ENCODE data around the gene CCDC187. TPM values are rescaled to one million over a fixed set of nuclear protein-coding genes. Genes with fewer than 3 reads are reported as not detected.

The CCDC187 gene
- total and polyA plus RNA-seq, 2 of the 13 experiments (the other 11 are each of a cell fraction or from before 2014, with no cell fraction given), result 0.03 to 0.13 TPM

GRCh38 chr9:136348691-136349090 is 44.8 kb upstream of the CCDC187 start:
- no peak overlapping the region for H3K9ac ChIP-seq (ENCODE audit: insufficient read depth, low read depth, low read length)
- DNase-seq (ENCODE audit: low spot score), result no peak
- H2AFZ ChIP-seq (ENCODE audit: low read length), result no peak overlapping the region
- TF ChIP-seq ATM (IDR thresholded peaks at IDR 0.05; ENCODE audit: borderline replicate concordance), result no peak
- no peak for TF ChIP-seq ETV5 (CRISPR knock-in tag; IDR thresholded peaks at IDR 0.05; ENCODE audit: borderline replicate concordance)
- no peak for TF ChIP-seq GPN1 (CRISPR knock-in tag; IDR thresholded peaks at IDR 0.05; ENCODE audit: borderline replicate concordance)
- 0 out of 2 replicates have a peak, but pooled peaks have one; percentile 40 for TF ChIP-seq HNRNPL (IDR thresholded peaks at IDR 0.05; ENCODE audit: low read depth, low read length)
- peaks cover 0 to 10% of the 10 kb centered on the region in 2 experiments; a peak in 3 of 5 replicates for H3K27me3 ChIP-seq (ENCODE audit: control insufficient read depth in 1 of 2, insufficient read depth in 2 of 2, low read length in 2 of 2)
- H3K4me3 ChIP-seq (replicated peaks in 1 of 3; ENCODE audit: insufficient read depth in 1 of 3, low read depth in 2 of 3, low read length in 3 of 3), result no peak overlapping the region
- ChIA-PET CTCF (ENCODE audit: low intra/inter-chr PET ratio, low total read pairs) (no interaction called here), POLR2A (no interaction called here)
- intact Hi-C loops (cut with micrococcal nuclease; ENCODE audit: unreplicated experiment) (no loop called here), in situ Hi-C loops (cut with HindIII; ENCODE audit: extremely low pct_ligation_motif_present, low pct_unique_long_range_greater_than_20kb) (loop anchor here (25.0 kb wide), 1 partner anchor 289 kb away; no protein-coding TSS in a partner anchor)
- WGBS (ENCODE audit: low lambda C conversion rate), result 94% methylated on average over 6 of the region's 14 CpGs
- no peaks in the 10 kb centered on the region for H4K20me1 ChIP-seq (ENCODE audit: insufficient read depth, low read length)
- no peak for ATAC-seq
- H3K79me2 ChIP-seq (ENCODE audit: insufficient read depth, low read length), result no peaks in the 10 kb centered on the region
- no peak overlapping the region for H3K27ac ChIP-seq (ENCODE audit: extremely low read length, insufficient read depth, low read length)
- H3K9me3 ChIP-seq (ENCODE audit: low read length), result no peaks in the 10 kb centered on the region
- no peak for FAIRE-seq
- no TSS peak for BruUV-seq (replicated peaks)
- no peak overlapping the region for H3K4me2 ChIP-seq (ENCODE audit: low read depth, low read length)
- H3K4me1 ChIP-seq (ENCODE audit: insufficient read depth, low read length), result peaks cover 39% of the 10 kb centered on the region
- H3K36me3 ChIP-seq (replicated peaks in 1 of 2; ENCODE audit: control insufficient read depth in 1 of 2, insufficient read depth in 2 of 2, low read length in 2 of 2), result no peaks in the 10 kb centered on the region

DNA sequence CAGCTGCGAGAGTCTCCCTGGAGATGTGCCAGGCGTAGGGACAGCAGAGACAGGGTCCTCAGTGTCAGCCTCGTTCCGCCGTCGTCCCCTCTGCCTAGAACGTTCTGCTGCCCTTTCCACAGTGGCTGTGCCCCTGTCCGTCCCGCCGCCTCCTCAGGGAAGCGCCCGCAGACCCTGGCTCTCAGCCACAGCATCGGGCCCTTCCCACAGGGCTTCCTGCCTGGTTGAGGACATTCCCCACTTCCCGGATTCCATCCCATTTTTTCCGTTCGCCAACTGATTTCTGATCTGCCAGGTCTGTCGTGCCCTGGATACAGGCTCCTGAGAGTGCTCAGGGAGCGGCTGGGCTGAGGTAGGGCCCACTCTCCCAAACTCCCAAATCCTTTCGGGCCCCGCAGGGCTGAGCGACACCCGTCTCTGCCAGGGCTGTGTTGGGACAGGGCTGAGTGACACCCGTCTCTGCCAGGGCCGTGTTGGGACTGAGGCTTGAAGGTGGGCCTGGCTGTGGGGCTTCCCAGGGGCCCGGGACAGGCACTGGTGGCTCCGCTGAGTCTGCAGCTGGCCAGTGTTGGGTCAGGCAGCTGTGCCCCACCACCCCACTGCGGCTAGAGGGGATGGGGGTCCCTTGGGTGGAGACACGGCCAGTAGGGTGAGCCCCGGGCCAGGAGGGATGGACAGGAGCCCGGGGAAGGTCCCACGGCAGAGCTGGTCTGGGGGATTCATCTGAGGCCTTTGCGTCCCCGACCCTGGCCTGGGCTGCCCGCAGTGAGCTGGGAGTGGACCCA is 43.8 kb upstream of the CCDC187 start:
- DNase-seq (ENCODE audit: low spot score), result no peak
- WGBS (ENCODE audit: low lambda C conversion rate), result 73% methylated on average over 22 of the region's 34 CpGs
- no peak for ATAC-seq
- in situ Hi-C loops (cut with HindIII; ENCODE audit: extremely low pct_ligation_motif_present, low pct_unique_long_range_greater_than_20kb), result loop anchor here (25.0 kb wide), 1 partner anchor 290 kb away; no protein-coding TSS in a partner anchor
- peaks cover 0 to 4% of the 10 kb centered on the region in 2 experiments; a peak in 2 of 5 replicates for H3K27me3 ChIP-seq (ENCODE audit: control insufficient read depth in 1 of 2, insufficient read depth in 2 of 2, low read length in 2 of 2)
- TF ChIP-seq GFI1 (CRISPR knock-in tag; IDR thresholded peaks at IDR 0.05; ENCODE audit: borderline replicate concordance) (no peak), KAT8 (CRISPR knock-in tag; IDR thresholded peaks at IDR 0.05) (no peak), RXRB (CRISPR knock-in tag; IDR thresholded peaks at IDR 0.05; ENCODE audit: borderline replicate concordance) (no peak), WIZ (CRISPR knock-in tag; IDR thresholded peaks at IDR 0.05) (no peak), ZNF232 (CRISPR knock-in tag; IDR thresholded peaks at IDR 0.05; ENCODE audit: borderline replicate concordance) (no peak), KAT2B (IDR thresholded peaks at IDR 0.05; ENCODE audit: borderline replicate concordance, low read depth, low read length) (no peak), ZNF225 (CRISPR knock-in tag; IDR thresholded peaks at IDR 0.05) (no peak), RFXAP (CRISPR knock-in tag; IDR thresholded peaks at IDR 0.05; ENCODE audit: borderline replicate concordance) (no peak), EHMT2 (IDR thresholded peaks at IDR 0.05; ENCODE audit: borderline replicate concordance, low read depth, low read length) (no peak), HIVEP1 (CRISPR knock-in tag; IDR thresholded peaks at IDR 0.05) (no peak), RFX1 (IDR thresholded peaks at IDR 0.05) (no peak)
- TF ChIP-seq, protein P1, sequence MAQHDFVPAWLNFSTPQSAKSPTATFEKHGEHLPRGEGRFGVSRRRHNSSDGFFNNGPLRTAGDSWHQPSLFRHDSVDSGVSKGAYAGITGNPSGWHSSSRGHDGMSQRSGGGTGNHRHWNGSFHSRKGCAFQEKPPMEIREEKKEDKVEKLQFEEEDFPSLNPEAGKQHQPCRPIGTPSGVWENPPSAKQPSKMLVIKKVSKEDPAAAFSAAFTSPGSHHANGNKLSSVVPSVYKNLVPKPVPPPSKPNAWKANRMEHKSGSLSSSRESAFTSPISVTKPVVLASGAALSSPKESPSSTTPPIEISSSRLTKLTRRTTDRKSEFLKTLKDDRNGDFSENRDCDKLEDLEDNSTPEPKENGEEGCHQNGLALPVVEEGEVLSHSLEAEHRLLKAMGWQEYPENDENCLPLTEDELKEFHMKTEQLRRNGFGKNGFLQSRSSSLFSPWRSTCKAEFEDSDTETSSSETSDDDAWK (CRISPR knock-in tag; IDR thresholded peaks at IDR 0.05), result no peak
- TF ChIP-seq, protein P2, sequence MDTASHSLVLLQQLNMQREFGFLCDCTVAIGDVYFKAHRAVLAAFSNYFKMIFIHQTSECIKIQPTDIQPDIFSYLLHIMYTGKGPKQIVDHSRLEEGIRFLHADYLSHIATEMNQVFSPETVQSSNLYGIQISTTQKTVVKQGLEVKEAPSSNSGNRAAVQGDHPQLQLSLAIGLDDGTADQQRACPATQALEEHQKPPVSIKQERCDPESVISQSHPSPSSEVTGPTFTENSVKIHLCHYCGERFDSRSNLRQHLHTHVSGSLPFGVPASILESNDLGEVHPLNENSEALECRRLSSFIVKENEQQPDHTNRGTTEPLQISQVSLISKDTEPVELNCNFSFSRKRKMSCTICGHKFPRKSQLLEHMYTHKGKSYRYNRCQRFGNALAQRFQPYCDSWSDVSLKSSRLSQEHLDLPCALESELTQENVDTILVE (CRISPR knock-in tag; IDR thresholded peaks at IDR 0.05), result no peak
- no peak overlapping the region for H3K27ac ChIP-seq (ENCODE audit: extremely low read length, insufficient read depth, low read length)
- H2AFZ ChIP-seq (ENCODE audit: low read length), result no peak overlapping the region
- no peak overlapping the region for H3K4me3 ChIP-seq (replicated peaks in 1 of 3; ENCODE audit: insufficient read depth in 1 of 3, low read depth in 2 of 3, low read length in 3 of 3)
- no peaks in the 10 kb centered on the region for H3K79me2 ChIP-seq (ENCODE audit: insufficient read depth, low read length)
- H3K4me1 ChIP-seq (ENCODE audit: insufficient read depth, low read length), result peaks cover 40% of the 10 kb centered on the region
- no peaks in the 10 kb centered on the region for H4K20me1 ChIP-seq (ENCODE audit: insufficient read depth, low read length)
- CTCF ChIA-PET (ENCODE audit: low intra/inter-chr PET ratio, low total read pairs), result interaction anchor here (1.0 kb wide), 1 partner anchor 26 kb away, joined by 3 read pairs; the partner anchor contains the start of gene CARD9
- no peak overlapping the region for H3K4me2 ChIP-seq (ENCODE audit: low read depth, low read length)
- POLR2A ChIA-PET, result no interaction called here
- no TSS peak for BruUV-seq (replicated peaks)
- no peak overlapping the region for H3K9ac ChIP-seq (ENCODE audit: insufficient read depth, low read depth, low read length)
- H3K36me3 ChIP-seq (replicated peaks in 1 of 2; ENCODE audit: control insufficient read depth in 1 of 2, insufficient read depth in 2 of 2, low read length in 2 of 2), result no peaks in the 10 kb centered on the region
- H3K9me3 ChIP-seq (ENCODE audit: low read length), result no peaks in the 10 kb centered on the region
- no peak for FAIRE-seq
- intact Hi-C loops (cut with micrococcal nuclease; ENCODE audit: unreplicated experiment), result no loop called here
